ENCODE measurements around the gene FALEC. TPM values are rescaled to one million over a fixed set of nuclear protein-coding genes. Genes with fewer than 3 reads are reported as not detected.
A peak's percentile ranks its signal among the peaks of the same experiment; 100 is the strongest.

The FALEC gene
- total and polyA plus RNA-seq, 9 of the 15 experiments (the other 6 are each of a cell fraction or from before 2014, with no cell fraction given), result 0.15 to 1.8 (median 0.53) TPM; not detected in 5

DNA sequence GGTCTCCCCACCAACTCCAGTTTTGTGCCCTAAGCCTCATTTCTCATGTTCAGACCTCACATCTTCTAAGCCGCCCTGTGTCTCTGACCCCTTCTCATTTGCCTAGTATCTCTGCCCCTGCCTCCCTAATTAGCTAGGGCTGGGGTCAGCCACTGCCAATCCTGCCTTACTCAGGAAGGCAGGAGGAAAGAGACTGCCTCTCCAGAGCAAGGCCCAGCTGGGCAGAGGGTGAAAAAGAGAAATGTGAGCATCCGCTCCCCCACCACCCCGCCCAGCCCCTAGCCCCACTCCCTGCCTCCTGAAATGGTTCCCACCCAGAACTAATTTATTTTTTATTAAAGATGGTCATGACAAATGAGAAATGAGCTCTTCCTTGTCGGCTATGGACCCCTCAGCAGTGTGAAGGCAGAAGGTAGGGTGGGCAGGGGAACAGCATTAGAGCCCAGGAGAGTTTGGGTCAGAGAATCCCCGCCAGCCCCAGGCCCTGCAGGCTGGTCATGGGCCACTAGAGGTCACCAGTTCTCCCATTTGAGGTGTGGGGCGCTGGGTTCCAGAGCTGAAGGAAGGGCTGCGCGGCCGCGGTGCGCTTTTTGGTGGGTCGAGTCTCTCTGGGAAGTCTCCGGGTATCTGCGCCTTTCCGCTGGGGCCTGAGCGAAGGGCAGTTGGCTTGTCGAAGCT is 45.2 kb downstream of the FALEC start (continued):
- TF ChIP-seq MYC (IDR thresholded peaks at IDR 0.05; ENCODE audit: low read depth, low read length) (0 out of 2 replicates have a peak, but pooled peaks have one; percentile 48), MYC (CRISPR knock-in tag; IDR thresholded peaks at IDR 0.05; ENCODE audit: borderline replicate concordance, low read depth) (no peak), RB1 (IDR thresholded peaks at IDR 0.05; ENCODE audit: low read depth) (peak; percentile 47; the same call in 1 of the 2 replicates), CBX8 (IDR thresholded peaks at IDR 0.05; ENCODE audit: borderline replicate concordance, extremely low read depth, low read depth, low read length, poor library complexity, severe bottlenecking) (no peak), HDAC1 (IDR thresholded peaks at IDR 0.05) (no peak), CREM (IDR thresholded peaks at IDR 0.05; ENCODE audit: low read depth) (peak; percentile 55), ZNF586 (CRISPR knock-in tag; conservative IDR thresholded peaks at IDR 0.05) (no peak), MYNN (IDR thresholded peaks at IDR 0.05) (no peak), MYNN (CRISPR knock-in tag; IDR thresholded peaks at IDR 0.05) (no peak), ETV5 (CRISPR knock-in tag; IDR thresholded peaks at IDR 0.05; ENCODE audit: low read depth) (no peak), POLR2AphosphoS5 (IDR thresholded peaks at IDR 0.05; ENCODE audit: control insufficient read depth, insufficient read depth, low read depth, low read length) (0 out of 2 replicates have a peak, but pooled peaks have one; percentile 36), XRCC5 (IDR thresholded peaks at IDR 0.05; ENCODE audit: low read depth, low read length) (peak; percentile 64), HNRNPLL (IDR thresholded peaks at IDR 0.05; ENCODE audit: low read depth, low read length, poor library complexity, severe bottlenecking) (peak; percentile 34)
- TF ChIP-seq, protein P1, sequence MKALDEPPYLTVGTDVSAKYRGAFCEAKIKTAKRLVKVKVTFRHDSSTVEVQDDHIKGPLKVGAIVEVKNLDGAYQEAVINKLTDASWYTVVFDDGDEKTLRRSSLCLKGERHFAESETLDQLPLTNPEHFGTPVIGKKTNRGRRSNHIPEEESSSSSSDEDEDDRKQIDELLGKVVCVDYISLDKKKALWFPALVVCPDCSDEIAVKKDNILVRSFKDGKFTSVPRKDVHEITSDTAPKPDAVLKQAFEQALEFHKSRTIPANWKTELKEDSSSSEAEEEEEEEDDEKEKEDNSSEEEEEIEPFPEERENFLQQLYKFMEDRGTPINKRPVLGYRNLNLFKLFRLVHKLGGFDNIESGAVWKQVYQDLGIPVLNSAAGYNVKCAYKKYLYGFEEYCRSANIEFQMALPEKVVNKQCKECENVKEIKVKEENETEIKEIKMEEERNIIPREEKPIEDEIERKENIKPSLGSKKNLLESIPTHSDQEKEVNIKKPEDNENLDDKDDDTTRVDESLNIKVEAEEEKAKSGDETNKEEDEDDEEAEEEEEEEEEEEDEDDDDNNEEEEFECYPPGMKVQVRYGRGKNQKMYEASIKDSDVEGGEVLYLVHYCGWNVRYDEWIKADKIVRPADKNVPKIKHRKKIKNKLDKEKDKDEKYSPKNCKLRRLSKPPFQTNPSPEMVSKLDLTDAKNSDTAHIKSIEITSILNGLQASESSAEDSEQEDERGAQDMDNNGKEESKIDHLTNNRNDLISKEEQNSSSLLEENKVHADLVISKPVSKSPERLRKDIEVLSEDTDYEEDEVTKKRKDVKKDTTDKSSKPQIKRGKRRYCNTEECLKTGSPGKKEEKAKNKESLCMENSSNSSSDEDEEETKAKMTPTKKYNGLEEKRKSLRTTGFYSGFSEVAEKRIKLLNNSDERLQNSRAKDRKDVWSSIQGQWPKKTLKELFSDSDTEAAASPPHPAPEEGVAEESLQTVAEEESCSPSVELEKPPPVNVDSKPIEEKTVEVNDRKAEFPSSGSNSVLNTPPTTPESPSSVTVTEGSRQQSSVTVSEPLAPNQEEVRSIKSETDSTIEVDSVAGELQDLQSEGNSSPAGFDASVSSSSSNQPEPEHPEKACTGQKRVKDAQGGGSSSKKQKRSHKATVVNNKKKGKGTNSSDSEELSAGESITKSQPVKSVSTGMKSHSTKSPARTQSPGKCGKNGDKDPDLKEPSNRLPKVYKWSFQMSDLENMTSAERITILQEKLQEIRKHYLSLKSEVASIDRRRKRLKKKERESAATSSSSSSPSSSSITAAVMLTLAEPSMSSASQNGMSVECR (CRISPR knock-in tag; IDR thresholded peaks at IDR 0.05), result peak; percentile 38; the same call in 1 of the 2 replicates
- TF ChIP-seq, protein P2, sequence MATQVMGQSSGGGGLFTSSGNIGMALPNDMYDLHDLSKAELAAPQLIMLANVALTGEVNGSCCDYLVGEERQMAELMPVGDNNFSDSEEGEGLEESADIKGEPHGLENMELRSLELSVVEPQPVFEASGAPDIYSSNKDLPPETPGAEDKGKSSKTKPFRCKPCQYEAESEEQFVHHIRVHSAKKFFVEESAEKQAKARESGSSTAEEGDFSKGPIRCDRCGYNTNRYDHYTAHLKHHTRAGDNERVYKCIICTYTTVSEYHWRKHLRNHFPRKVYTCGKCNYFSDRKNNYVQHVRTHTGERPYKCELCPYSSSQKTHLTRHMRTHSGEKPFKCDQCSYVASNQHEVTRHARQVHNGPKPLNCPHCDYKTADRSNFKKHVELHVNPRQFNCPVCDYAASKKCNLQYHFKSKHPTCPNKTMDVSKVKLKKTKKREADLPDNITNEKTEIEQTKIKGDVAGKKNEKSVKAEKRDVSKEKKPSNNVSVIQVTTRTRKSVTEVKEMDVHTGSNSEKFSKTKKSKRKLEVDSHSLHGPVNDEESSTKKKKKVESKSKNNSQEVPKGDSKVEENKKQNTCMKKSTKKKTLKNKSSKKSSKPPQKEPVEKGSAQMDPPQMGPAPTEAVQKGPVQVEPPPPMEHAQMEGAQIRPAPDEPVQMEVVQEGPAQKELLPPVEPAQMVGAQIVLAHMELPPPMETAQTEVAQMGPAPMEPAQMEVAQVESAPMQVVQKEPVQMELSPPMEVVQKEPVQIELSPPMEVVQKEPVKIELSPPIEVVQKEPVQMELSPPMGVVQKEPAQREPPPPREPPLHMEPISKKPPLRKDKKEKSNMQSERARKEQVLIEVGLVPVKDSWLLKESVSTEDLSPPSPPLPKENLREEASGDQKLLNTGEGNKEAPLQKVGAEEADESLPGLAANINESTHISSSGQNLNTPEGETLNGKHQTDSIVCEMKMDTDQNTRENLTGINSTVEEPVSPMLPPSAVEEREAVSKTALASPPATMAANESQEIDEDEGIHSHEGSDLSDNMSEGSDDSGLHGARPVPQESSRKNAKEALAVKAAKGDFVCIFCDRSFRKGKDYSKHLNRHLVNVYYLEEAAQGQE (IDR thresholded peaks at IDR 0.05; ENCODE audit: borderline replicate concordance), result peak; percentile 56; the same call in 1 of the 2 replicates
- TF ChIP-seq, protein P2 (CRISPR knock-in tag; IDR thresholded peaks at IDR 0.05; ENCODE audit: low read depth), result no peak

Measured in K562 (cell line).